NB4 (cell line): ENCODE data around the gene GATM.
"Not testable (repeated sequence)": the region's sequence is repeated elsewhere in the genome, so short reads cannot be mapped to it uniquely, and the experiment has no call there.

ENCODE experiments used
- DNase-seq: peaks from one replicate; pipeline ENCODE4 v3.0.0; 2010; ENCODE audit warnings: low read depth
- H3K4me3 ChIP-seq: one replicate; pipeline ENCODE4 v1.5.1; 2011; ENCODE audit warnings: mild to moderate bottlenecking, low read depth, low read length, moderate library complexity
- MAX ChIP-seq: IDR thresholded peaks from 2 replicates; pipeline ENCODE4 v1.6.1; 2011; ENCODE audit warnings: low read depth, low read length
- MYC ChIP-seq: IDR thresholded peaks from 2 replicates; pipeline ENCODE4 v1.6.1; 2011; ENCODE audit warnings: low read depth, low read length
- POLR2A ChIP-seq: IDR thresholded peaks from 2 replicates; pipeline ENCODE4 v1.6.1; 2011; ENCODE audit warnings: mild to moderate bottlenecking; ENCODE audit not compliant: insufficient read length; ENCODE audit errors: extremely low read depth
- TF ChIP-seq, protein P1 (sequence below): IDR thresholded peaks from one replicate; pipeline ENCODE4 v1.5.1; 2012; ENCODE audit warnings: low read depth, low read length

Gene GATM

DNA sequence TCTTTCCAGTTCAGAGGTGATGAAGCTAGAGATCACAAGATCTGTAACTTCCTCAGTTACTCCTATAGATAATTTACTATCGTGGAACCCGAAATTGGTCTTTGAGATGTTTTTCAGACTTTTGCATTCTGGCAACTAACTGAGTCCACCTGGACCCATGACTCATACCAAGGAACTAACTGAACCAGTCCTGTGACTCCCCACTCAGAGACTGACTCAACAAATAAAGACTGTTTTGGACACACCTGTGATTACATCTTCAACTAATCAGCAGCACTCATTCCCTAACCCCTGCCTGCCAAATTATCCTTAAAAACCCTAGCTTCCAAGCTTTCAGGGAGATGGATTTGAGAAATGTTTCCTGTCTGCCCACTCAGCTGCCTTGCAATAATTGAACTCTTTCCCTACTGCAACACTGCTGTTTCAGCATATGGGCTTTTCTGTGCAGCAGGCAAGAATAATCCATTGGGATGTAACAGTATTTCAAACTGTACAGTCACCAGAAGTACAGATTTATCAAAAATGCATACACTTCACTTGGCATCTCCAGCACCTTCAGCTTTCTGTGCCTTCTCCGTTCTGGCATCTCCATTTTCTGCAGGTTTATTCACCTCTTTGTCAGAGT is 57.7 kb downstream of the GATM start:
- no peak overlapping the region for H3K4me3 ChIP-seq
- DNase-seq = no peak
- no peak for TF ChIP-seq POLR2A
- no peak for TF ChIP-seq MYC
- TF ChIP-seq, protein P1, sequence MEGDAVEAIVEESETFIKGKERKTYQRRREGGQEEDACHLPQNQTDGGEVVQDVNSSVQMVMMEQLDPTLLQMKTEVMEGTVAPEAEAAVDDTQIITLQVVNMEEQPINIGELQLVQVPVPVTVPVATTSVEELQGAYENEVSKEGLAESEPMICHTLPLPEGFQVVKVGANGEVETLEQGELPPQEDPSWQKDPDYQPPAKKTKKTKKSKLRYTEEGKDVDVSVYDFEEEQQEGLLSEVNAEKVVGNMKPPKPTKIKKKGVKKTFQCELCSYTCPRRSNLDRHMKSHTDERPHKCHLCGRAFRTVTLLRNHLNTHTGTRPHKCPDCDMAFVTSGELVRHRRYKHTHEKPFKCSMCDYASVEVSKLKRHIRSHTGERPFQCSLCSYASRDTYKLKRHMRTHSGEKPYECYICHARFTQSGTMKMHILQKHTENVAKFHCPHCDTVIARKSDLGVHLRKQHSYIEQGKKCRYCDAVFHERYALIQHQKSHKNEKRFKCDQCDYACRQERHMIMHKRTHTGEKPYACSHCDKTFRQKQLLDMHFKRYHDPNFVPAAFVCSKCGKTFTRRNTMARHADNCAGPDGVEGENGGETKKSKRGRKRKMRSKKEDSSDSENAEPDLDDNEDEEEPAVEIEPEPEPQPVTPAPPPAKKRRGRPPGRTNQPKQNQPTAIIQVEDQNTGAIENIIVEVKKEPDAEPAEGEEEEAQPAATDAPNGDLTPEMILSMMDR = no peak
- no peak for TF ChIP-seq MAX

DNA sequence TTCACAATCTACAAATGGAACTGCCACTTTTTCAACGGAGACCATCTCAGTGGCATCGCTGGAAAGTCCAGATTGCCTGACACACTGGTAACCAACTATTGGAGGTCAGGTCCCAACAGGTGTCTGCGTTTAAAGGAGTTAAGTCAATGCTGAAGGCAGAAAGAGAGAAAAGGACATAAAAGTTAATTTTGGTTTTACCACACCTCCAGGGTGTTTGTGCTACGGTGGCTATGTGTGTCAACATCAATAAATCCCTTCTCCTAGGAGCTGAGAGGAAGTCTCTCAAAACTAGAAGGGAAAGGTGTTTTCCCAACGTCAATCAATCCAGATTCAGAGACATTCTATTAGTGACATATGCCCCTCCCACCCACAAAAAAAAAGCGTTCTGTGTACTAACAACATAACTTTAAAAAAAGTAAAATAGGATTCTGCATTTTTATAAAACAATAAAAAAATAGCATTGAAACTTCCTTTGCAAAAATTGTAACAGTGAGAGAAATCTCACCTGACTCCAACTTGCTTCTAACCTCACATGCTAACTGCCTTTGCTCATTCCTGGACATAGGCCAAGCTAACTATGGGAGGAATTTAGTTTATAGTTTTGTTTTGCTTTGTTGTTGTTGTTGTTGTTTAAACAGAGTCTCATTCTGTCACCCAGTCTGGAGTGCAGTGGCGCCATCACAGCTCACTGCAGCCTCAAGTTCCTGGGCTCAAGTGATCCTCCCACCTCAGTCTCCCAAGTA is 58.7 kb downstream of the GATM start:
- no peak for DNase-seq
- TF ChIP-seq POLR2A (no peak), MAX (no peak), MYC (no peak)
- TF ChIP-seq, protein P1 = no peak
- H3K4me3 ChIP-seq = no peak overlapping the region

DNA sequence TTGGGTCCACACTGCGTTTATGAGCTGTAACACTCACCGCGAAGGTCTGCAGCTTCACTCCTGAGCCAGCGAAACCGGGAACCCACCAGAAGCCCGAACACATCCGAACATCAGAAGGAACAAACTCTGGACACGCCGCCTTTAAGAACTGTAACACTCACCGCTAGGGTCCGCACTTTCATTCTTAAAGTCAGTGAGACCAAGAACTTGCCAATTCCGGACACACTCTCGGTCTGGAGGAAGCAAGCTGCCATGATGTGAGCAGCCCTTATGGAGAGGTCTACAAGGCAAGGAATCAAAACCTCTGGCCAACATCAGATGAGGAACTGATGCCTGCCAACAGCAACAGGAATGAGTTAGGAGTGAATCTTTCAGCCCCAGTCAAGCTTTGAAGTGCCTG is 63.4 kb downstream of the GATM start:
- no peak for DNase-seq
- no peak for TF ChIP-seq MYC
- TF ChIP-seq POLR2A = no peak
- no peak for TF ChIP-seq MAX
- TF ChIP-seq, protein P1 = no peak
- H3K4me3 ChIP-seq = no peak overlapping the region

- not testable (repeated sequence) for DNase-seq, H3K4me3 ChIP-seq
These were observed 64.2 kb downstream of the GATM start for GRCh38 chr15:45314117-45314516.
